GM21515 (cell line): ENCODE data around the gene ATPAF2.

Source experiments
- ATAC-seq: cut with Tn5 transposase; IDR thresholded peaks from one replicate; pipeline ENCODE4 v1.9.1; 2021; ENCODE audit not compliant: unreplicated experiment

The ATPAF2 gene

DNA sequence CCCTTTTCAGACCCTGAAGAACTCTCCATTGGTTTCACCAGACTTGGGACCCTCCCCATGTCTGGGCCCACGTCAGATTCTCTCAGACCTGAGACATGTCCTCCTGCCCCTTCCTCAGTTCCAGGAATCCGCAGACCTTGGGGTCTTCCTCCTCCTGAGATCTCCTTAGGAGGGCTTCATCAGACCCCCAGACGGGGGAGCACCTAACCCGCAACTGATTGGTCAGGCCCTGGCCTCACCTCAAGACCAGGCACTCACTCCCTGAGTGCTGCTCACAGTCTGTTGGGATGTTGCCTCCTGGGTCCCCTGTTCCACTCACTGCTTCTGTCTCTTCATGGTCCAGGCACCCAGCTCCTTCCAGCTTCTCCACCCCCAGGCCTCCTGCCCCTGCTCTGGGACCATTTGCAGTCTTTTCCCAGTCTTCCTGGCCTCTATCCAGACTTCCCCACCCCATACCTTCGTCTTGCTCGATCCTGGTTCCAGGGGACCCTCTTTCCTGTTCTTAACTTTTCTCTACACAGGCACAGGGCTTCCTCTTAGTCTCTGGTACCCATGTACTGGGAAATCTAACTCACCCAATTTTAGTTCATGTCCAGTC is 1.4 kb upstream of the ATPAF2 start:
- no peak for ATAC-seq

- no peak for ATAC-seq
Measured at GRCh38 chr17:18039535-18040260, 730 bp upstream of the ATPAF2 start.

DNA sequence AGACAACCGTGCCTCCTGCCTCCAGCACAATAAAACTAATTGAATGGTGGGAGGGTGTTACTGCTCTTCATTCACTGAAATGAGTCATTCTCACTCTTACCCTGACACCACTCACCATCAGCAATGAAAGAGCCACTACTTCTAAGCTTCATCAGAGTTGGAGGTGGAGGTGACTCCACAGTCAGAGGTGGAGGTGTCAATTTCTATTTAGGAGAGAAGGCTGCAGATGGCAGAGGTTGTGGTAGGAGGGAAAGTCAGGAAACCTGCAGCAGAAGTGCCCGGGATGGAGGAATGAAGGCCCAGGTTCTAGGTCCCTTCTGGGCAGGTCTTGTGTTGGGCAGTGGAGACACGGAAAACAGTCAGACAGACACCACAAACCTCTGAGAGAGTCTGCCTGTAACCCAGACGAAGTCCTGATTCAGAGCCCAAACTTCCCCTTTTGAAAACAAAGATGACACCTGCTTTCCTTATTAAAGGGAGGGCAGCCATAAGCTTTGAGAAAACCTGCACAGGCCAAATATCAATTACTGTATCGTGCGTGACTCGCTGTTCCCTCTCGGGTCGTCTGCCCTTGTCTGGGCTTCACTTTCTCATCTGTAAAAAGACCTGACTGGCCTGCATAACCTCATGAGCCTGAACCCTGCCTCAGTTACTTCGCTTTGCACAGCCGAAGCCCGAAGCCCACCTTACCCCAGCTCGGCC is 668 bp downstream of the ATPAF2 start:
- no peak for ATAC-seq

GRCh38 chr17:18037486-18037885 is 1.5 kb downstream of the ATPAF2 start:
- ATAC-seq = no peak

- no peak for ATAC-seq
Measured at GRCh38 chr17:18035704-18036103, 3.3 kb downstream of the ATPAF2 start.

- ATAC-seq = no peak
Measured at GRCh38 chr17:18033442-18034099, 5.4 kb downstream of the ATPAF2 start.

- no peak for ATAC-seq
Measured at GRCh38 chr17:18031955-18032354, 7.0 kb downstream of the ATPAF2 start.

DNA sequence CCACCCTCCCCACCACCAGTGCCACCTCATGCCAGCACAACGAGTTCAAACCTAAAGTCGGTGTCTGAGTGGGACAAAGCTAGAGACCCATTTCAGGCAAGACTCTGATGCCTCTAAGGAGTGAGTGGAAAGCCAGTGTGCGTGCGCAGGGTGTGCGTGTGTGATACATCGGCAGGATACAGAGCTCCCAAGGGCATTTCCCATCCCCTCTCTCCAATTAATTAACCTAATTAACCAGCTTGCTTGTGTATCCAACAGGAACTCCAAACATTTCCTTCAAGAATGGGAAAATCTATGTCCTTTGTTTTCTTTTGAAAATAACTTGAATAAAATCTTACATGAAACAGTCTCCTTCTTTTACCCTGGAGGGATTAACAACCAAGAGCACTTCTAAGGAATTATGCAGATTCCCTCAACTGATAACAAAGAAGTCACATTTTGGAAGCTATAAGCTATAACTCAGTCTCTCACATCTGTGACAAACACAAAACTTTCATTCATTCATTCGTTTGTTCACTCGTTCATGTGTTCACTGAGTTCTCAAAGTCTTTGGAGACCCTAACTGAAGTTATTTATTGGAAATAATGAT is 9.9 kb downstream of the ATPAF2 start:
- no peak for ATAC-seq

- ATAC-seq = no peak
Measured at GRCh38 chr17:18028114-18028951, 10.6 kb downstream of the ATPAF2 start.

- ATAC-seq = no peak
Measured at GRCh38 chr17:18027280-18027679, 11.7 kb downstream of the ATPAF2 start.

- no peak for ATAC-seq
Measured at GRCh38 chr17:18025945-18026776, 12.8 kb downstream of the ATPAF2 start.

- no peak for ATAC-seq
Measured at GRCh38 chr17:18025241-18025944, 13.6 kb downstream of the ATPAF2 start.

DNA sequence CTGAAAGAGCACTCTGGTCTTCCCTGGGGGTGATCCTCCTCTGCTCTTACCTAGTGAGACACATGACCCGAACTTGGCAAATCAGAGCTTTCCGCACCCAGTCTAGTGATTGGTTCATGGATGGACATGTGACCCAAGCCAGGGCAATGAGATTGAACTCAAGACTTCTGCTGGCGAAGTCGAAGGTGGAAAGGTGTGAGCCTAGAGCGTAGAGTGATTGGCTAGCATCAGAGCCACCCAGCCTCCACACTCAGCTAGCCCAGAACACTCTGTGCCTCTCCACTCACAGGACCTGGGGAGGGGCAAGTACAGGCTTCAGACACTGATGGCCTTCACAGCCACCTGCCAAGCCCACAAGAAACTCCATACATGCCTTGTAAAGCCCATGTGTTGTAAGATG is 17.6 kb downstream of the ATPAF2 start:
- no peak for ATAC-seq

- no peak for ATAC-seq
Measured at GRCh38 chr17:18020971-18021370, 18.0 kb downstream of the ATPAF2 start.

- no peak for ATAC-seq
Measured at GRCh38 chr17:18019838-18020154, 19.2 kb downstream of the ATPAF2 start.

- ATAC-seq = no peak
Measured at GRCh38 chr17:18018411-18018921, 20.5 kb downstream of the ATPAF2 start.

DNA sequence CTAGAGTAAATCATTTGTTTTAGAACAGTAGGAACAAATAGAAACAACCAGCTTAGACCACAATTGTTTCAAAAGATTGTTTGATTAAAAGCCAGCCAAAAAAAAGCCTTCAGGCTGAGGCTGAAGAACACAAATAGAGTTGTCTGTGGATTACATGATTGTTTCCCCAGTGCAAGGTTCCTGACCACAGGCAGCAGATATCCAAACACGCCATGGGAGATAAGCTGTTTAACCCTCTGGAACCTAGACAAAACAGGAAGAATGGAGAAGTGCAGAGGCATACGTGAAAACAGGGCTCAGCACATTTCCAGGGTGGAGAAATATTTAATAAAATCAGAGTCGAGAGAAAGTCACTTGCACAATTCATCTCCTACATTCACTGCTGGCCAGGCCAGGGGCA is 21.0 kb downstream of the ATPAF2 start:
- no peak for ATAC-seq

- no peak for ATAC-seq
Measured at GRCh38 chr17:18016426-18016825, 22.5 kb downstream of the ATPAF2 start.

- ATAC-seq = no peak
Measured at GRCh38 chr17:18015593-18015992, 23.4 kb downstream of the ATPAF2 start.
